ENCODE measurements around the gene PIRT. TPM values are rescaled to one million over a fixed set of nuclear protein-coding genes. Genes with fewer than 3 reads are reported as not detected.
A peak's percentile ranks its signal among the peaks of the same experiment; 100 is the strongest.

Gene PIRT
- total RNA-seq, 1 experiment from 2014 or later: not detected

GRCh38 chr17:10879190-10879836 lies 41.4 kb upstream of the PIRT start:
- no peak for DNase-seq (ENCODE audit: low read depth, low spot score)
- ChIA-PET POLR2A (no interaction called here), CTCF (no interaction called here)
- H3K4me3 ChIP-seq (ENCODE audit: low read depth in 2 of 2, low read length in 2 of 2): no peak overlapping the region
- no peak overlapping the region for H3K27ac ChIP-seq (ENCODE audit: low read length)
- in situ Hi-C loops (cut with HindIII; ENCODE audit: low pct_unique_long_range_greater_than_20kb, low sequenced_read_pairs) (no loop called here), intact Hi-C loops (cut with micrococcal nuclease; ENCODE audit: unreplicated experiment) (loop anchor here (5.0 to 10.0 kb wide), 3 partner anchors 263 to 1058 kb away; no protein-coding TSS in a partner anchor)
- H3K36me3 ChIP-seq (ENCODE audit: control insufficient read depth, insufficient read depth, low read length): no peaks in the 10 kb centered on the region
- BruUV-seq (replicated peaks): no TSS peak
- no peak for TF ChIP-seq SIN3A (IDR thresholded peaks at IDR 0.05; ENCODE audit: borderline replicate concordance, insufficient read depth, low read depth, low read length)
- peak; percentile 63 for TF ChIP-seq CTCF (IDR thresholded peaks at IDR 0.05)
- TF ChIP-seq REST (IDR thresholded peaks at IDR 0.05; ENCODE audit: insufficient read depth in 1 of 2, low read depth in 2 of 2, low read length in 1 of 2): no peak
- H3K9me3 ChIP-seq (ENCODE audit: control insufficient read depth, insufficient read depth, low read depth, low read length): no peaks in the 10 kb centered on the region
- no peaks in the 10 kb centered on the region for H3K27me3 ChIP-seq (ENCODE audit: control insufficient read depth, insufficient read depth, low read length)
- no peaks in the 10 kb centered on the region for H3K4me1 ChIP-seq (ENCODE audit: control insufficient read depth, insufficient read depth, low read length)
- no peak for ATAC-seq

- in situ Hi-C loops (cut with HindIII; ENCODE audit: low pct_unique_long_range_greater_than_20kb, low sequenced_read_pairs) (no loop called here), intact Hi-C loops (cut with micrococcal nuclease; ENCODE audit: unreplicated experiment) (loop anchor here (5.0 to 10.0 kb wide), 3 partner anchors 266 to 1061 kb away; no protein-coding TSS in a partner anchor)
- Histone ChIP-seq H3K36me3 (ENCODE audit: control insufficient read depth, insufficient read depth, low read length) (no peaks in the 10 kb centered on the region), H3K27ac (ENCODE audit: low read length) (no peak overlapping the region), H3K9me3 (ENCODE audit: control insufficient read depth, insufficient read depth, low read depth, low read length) (no peaks in the 10 kb centered on the region), H3K4me1 (ENCODE audit: control insufficient read depth, insufficient read depth, low read length) (no peaks in the 10 kb centered on the region), H3K4me3 (ENCODE audit: low read depth in 2 of 2, low read length in 2 of 2) (no peak overlapping the region), H3K27me3 (ENCODE audit: control insufficient read depth, insufficient read depth, low read length) (no peaks in the 10 kb centered on the region)
- ChIA-PET CTCF (interaction anchor here (0.6 to 1.1 kb wide), 6 partner anchors 77 to 1060 kb away, joined by 3 to 9 read pairs (median 4); no protein-coding TSS in a partner anchor), POLR2A (no interaction called here)
- peak; percentile 30 for DNase-seq (ENCODE audit: low read depth, low spot score)
- BruUV-seq (replicated peaks): no TSS peak
- ATAC-seq: peak; percentile 63; the same call in 1 of the 2 replicates
- no peak for TF ChIP-seq POLR2AphosphoS5 (IDR thresholded peaks at IDR 0.05; ENCODE audit: low read depth, low read length)
- TF ChIP-seq CTCF (IDR thresholded peaks at IDR 0.05): peak; percentile 76
Observed at GRCh38 chr17:10875984-10876555, 38.2 kb upstream of the PIRT start.

Data from Panc1 (cell line).